GM23248 (cell line): ENCODE measurements around the gene SHROOM1.

Experiments used
- EZH2 ChIP-seq: fragments of 200-600 bp; sonication (generic); IDR thresholded peaks from 2 replicates; pipeline ENCODE4 v1.6.1; 2018; ENCODE audit warnings: antibody characterized with exemption, mild to moderate bottlenecking; ENCODE audit not compliant: insufficient read depth, poor library complexity, severe bottlenecking
- EZH2phosphoT487 ChIP-seq: fragments of 200-600 bp; sonication (generic); IDR thresholded peaks from 2 replicates; pipeline ENCODE4 v1.6.1; 2018; ENCODE audit warnings: antibody characterized with exemption, moderate library complexity, mild to moderate bottlenecking, low read depth; ENCODE audit not compliant: insufficient read depth

DNA sequence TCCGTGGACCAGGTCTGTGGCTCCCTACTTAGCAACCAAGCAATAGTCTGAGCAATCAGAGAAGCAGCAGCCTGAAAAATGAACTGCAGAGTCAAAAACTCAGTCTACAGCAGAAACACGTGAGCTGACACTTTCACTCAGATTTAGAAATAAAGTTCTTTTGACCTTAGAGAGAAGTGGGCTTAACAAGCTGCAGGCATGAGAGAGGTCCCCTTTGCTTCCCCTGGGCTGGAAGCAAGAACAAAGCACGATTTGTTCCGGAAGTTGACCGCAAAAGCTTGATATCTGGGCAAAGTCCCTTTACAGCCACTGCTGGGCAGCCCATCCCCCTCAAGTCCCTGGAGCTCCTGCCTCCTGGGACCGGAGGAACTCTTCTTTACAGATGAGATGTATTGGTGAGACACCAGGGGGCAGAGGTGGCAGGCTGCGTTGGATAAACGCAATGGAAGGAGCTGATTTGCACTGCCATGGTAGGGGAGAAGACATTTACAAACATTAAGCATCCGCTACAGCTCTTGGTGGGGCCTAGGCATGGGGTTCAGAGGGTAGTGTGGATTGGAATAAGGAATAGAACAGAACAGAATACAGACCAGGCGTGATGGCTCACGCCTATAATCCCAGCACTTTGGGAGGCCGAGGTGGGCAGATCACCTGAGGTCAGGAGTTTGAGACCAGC is 23.1 kb downstream of the SHROOM1 start:
- TF ChIP-seq EZH2 (no peak), EZH2phosphoT487 (no peak)
